Heart left ventricle (tissue), 13 donors: ENCODE data around the gene CCNL2.

Experiments
- POLR2A ChIP-seq, 2 donors: fragments of 450-650 bp; IDR thresholded peaks; one replicate each; pipeline ENCODE4 v1.6.1; 2017; ENCODE audit warnings: antibody characterized with exemption in 2 of 2, mild to moderate bottlenecking in 2 of 2, moderate library complexity in 2 of 2
- TF ChIP-seq, protein P1 (sequence below), 12 donors: fragments of 200-600 bp; sonication (generic) in 4 of 12; IDR thresholded peaks; one replicate each; pipeline versions ENCODE4 v1.5.0 to v1.8.0; 2018 to 2022; ENCODE audit warnings: antibody characterized with exemption in 12 of 12, mild to moderate bottlenecking in 5 of 12
- donor health status: ischemic (EF 13 %, LVEDD 7.1; RV severe dilation, severe dysfunction).
- donor health status: DM: no; HTN: yes; CAD: no.
- donor health status: DM: no; HTN: no; CAD: no.
- donor health status: ischemic (EF 25% LVEDD 6.9; RV normal size, moderate dysfunction).
- donor health status: ischemic (EF 25% LVEDD 5.7; RV mildly dilated, moderate dysfunction).
- donor health status: ischemic (EF 35%, LVEDD 5.7; RV mildly dilated, moderate dysfunction).
- donor health status: nonischemic (EF 11% LVEDD 7.7; RV severe dilation, severe dysfunction).
- donor health status: DM: yes; HTN: yes; CAD: no.
- donor health status: PGD.
- donor health status: ischemic (EF 29% LVEDD 5.4; RV normal size, mild dysfunction).
- donor health status: nonischemic (EF 23%, LVEDD 6.1; RV moderate dilation, normal function).

DNA sequence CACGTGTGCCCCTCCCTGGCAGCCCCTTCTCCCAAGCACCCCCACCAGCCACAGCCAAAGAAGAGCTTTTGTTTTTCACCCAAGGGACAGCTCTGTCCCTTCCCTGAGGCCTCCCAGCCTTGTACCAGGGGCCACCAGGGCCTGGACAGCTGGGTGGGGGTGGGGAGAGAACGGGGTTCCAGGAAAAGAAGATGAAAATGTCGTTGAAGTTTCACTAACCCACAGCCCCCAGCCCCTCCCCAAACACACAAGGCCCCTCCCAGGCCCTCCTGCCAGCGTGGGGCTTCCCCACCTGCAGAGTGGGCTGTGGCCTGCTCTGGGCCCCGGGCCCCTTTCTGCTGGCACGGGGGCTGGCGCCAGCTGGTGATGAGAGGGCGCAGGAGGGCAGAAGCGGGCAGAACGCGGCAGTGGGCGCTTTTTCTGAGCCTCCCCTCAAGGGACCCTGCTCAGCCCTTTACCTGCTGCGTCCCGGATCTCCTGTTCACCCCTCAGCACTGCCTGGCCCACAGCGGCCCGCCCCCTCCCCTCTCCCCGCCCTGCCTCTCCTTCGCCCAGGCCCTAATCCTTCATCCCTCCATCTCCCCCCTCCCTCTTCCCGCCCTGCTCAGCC, 27.5 kb upstream of the CCNL2 start:
- TF ChIP-seq, protein P1, sequence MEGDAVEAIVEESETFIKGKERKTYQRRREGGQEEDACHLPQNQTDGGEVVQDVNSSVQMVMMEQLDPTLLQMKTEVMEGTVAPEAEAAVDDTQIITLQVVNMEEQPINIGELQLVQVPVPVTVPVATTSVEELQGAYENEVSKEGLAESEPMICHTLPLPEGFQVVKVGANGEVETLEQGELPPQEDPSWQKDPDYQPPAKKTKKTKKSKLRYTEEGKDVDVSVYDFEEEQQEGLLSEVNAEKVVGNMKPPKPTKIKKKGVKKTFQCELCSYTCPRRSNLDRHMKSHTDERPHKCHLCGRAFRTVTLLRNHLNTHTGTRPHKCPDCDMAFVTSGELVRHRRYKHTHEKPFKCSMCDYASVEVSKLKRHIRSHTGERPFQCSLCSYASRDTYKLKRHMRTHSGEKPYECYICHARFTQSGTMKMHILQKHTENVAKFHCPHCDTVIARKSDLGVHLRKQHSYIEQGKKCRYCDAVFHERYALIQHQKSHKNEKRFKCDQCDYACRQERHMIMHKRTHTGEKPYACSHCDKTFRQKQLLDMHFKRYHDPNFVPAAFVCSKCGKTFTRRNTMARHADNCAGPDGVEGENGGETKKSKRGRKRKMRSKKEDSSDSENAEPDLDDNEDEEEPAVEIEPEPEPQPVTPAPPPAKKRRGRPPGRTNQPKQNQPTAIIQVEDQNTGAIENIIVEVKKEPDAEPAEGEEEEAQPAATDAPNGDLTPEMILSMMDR (IDR thresholded peaks at IDR 0.05) = no peak
- TF ChIP-seq POLR2A (IDR thresholded peaks at IDR 0.05) = no peak
